Measurements from ENCODE around the gene C11orf86. TPM values are rescaled to one million over a fixed set of nuclear protein-coding genes. Genes with fewer than 3 reads are reported as not detected.
"Not testable (repeated sequence)": the region's sequence is repeated elsewhere in the genome, so short reads cannot be mapped to it uniquely, and the experiment has no call there.

Gene C11orf86
- polyA plus RNA-seq, 3 donors, result 0.08 to 0.55 (median 0.45) TPM

- H3K27ac ChIP-seq (ENCODE audit: low read depth, low read length), result no peak overlapping the region
These were observed 8.3 kb downstream of the C11orf86 start for GRCh38 chr11:66983275-66983924.

GRCh38 chr11:66985508-66986177, 10.5 kb downstream of the C11orf86 start:
- 53 to 85% (median 84%) methylated on average over 8 of the region's 8 CpGs for WGBS, 3 donors
- H3K27ac ChIP-seq (ENCODE audit: low read depth, low read length), result no peak overlapping the region

More at GRCh38 chr11:66983275-66983924, 8.3 kb downstream of the C11orf86 start:
- WGBS, 3 donors, result 86 to 89% (median 87%) methylated on average over 5 of the region's 5 CpGs

- H3K27ac ChIP-seq (ENCODE audit: low read depth, low read length), result no peak overlapping the region
- 55 to 90% (median 85%) methylated on average over 7 of the region's 7 CpGs for WGBS, 3 donors
These were observed 11.1 kb downstream of the C11orf86 start for GRCh38 chr11:66986178-66986545.

GRCh38 chr11:66987158-66987620, 12.1 kb downstream of the C11orf86 start:
- 84 to 87% (median 85%) methylated on average over 6 of the region's 6 CpGs for WGBS, 3 donors

GRCh38 chr11:66987924-66988637, 13.0 kb downstream of the C11orf86 start:
- 76 to 87% (median 83%) methylated on average over 13 of the region's 13 CpGs for WGBS, 3 donors
- no peak overlapping the region for H3K27ac ChIP-seq (ENCODE audit: low read depth, low read length)

More at GRCh38 chr11:66987158-66987620, 12.1 kb downstream of the C11orf86 start:
- no peak overlapping the region for H3K27ac ChIP-seq (ENCODE audit: low read depth, low read length)

GRCh38 chr11:66988741-66989140, 13.6 kb downstream of the C11orf86 start:
- not testable (repeated sequence) for H3K27ac ChIP-seq (ENCODE audit: low read depth, low read length)
- WGBS, 3 donors, result 96 to 97% (median 96%) methylated on average over 22 to 28 of the region's 28 CpGs

GRCh38 chr11:66989360-66989759, 14.3 kb downstream of the C11orf86 start:
- WGBS, 3 donors, result 76 to 86% (median 78%) methylated on average over 9 of the region's 9 CpGs
- H3K27ac ChIP-seq (ENCODE audit: low read depth, low read length), result not testable (repeated sequence)

GRCh38 chr11:66992041-66992440, 16.9 kb downstream of the C11orf86 start:
- no peak overlapping the region for H3K27ac ChIP-seq (ENCODE audit: low read depth, low read length)
- WGBS, 3 donors, result 45 to 80% (median 75%) methylated on average over 2 of the region's 2 CpGs

GRCh38 chr11:66996609-66997273, 21.6 kb downstream of the C11orf86 start:
- WGBS, 3 donors, result 61 to 70% (median 69%) methylated on average over 8 of the region's 8 CpGs
- H3K27ac ChIP-seq (ENCODE audit: low read depth, low read length), result no peak overlapping the region

- 87 to 92% (median 89%) methylated on average over 7 of the region's 7 CpGs for WGBS, 3 donors
- no peak overlapping the region for H3K27ac ChIP-seq (ENCODE audit: low read depth, low read length)
These were observed 24.5 kb downstream of the C11orf86 start for GRCh38 chr11:66999555-66999954.

GRCh38 chr11:67001332-67001731, 26.2 kb downstream of the C11orf86 start:
- WGBS, 3 donors, result 93 to 98% (median 97%) methylated on average over 5 of the region's 5 CpGs
- no peak overlapping the region for H3K27ac ChIP-seq (ENCODE audit: low read depth, low read length)

GRCh38 chr11:67002297-67002913, 27.3 kb downstream of the C11orf86 start:
- WGBS, 3 donors, result 66 to 70% (median 70%) methylated on average over 8 of the region's 8 CpGs
- no peak overlapping the region for H3K27ac ChIP-seq (ENCODE audit: low read depth, low read length)

GRCh38 chr11:67002921-67003411, 27.9 kb downstream of the C11orf86 start:
- 81 to 99% (median 93%) methylated on average over 5 of the region's 5 CpGs for WGBS, 3 donors
- H3K27ac ChIP-seq (ENCODE audit: low read depth, low read length), result no peak overlapping the region

GRCh38 chr11:67005200-67005599, 30.1 kb downstream of the C11orf86 start:
- not testable (repeated sequence) for H3K27ac ChIP-seq (ENCODE audit: low read depth, low read length)
- 93 to 95% (median 95%) methylated on average over 8 of the region's 8 CpGs for WGBS, 3 donors

GRCh38 chr11:67006029-67006884, 31.2 kb downstream of the C11orf86 start:
- H3K27ac ChIP-seq (ENCODE audit: low read depth, low read length), result no peak overlapping the region
- 68 to 85% (median 72%) methylated on average over 14 of the region's 14 CpGs for WGBS, 3 donors

- 93 to 97% (median 97%) methylated on average over 7 of the region's 7 CpGs for WGBS, 3 donors
- H3K27ac ChIP-seq (ENCODE audit: low read depth, low read length), result no peak overlapping the region
These were observed 32.0 kb downstream of the C11orf86 start for GRCh38 chr11:67007126-67007525.

- H3K27ac ChIP-seq (ENCODE audit: low read depth, low read length), result no peak overlapping the region
- WGBS, 3 donors, result 81 to 86% (median 85%) methylated on average over 7 of the region's 7 CpGs
These were observed 35.3 kb downstream of the C11orf86 start for GRCh38 chr11:67010296-67010905.

Measured in adipose tissue (tissue), 3 donors.